Prostate gland (tissue), 2 donors: Measurements from ENCODE around the gene PRCP. TPM values are rescaled to one million over a fixed set of nuclear protein-coding genes. Genes with fewer than 3 reads are reported as not detected.

ENCODE experiments used
- DNase-seq: peaks from one replicate; pipeline ENCODE4 v3.0.0-alpha.2; 2019; ENCODE audit warnings: low spot score
- H3K27ac ChIP-seq, 2 donors: fragments of 200-600 bp; sonication (generic); 2 replicates each; pipeline ENCODE4 v1.5.1; 2017 to 2019
- H3K27me3 ChIP-seq: fragments of 200-600 bp; sonication (generic); replicated peaks from 2 replicates; pipeline ENCODE4 v1.5.1; 2019; ENCODE audit not compliant: insufficient read depth
- H3K36me3 ChIP-seq, 2 donors: fragments of 200-600 bp; sonication (generic); 1 replicate in 1 of 2; 2 replicates in 1 of 2; pipeline versions ENCODE4 v1.5.1 to v1.8.1; 2017 to 2019
- H3K4me1 ChIP-seq: fragments of 200-600 bp; sonication (generic); replicated peaks from 2 replicates; pipeline ENCODE4 v1.5.1; 2019
- H3K4me3 ChIP-seq, 2 donors: fragments of 200-600 bp; sonication (generic); 2 replicates each; pipeline ENCODE4 v1.5.1; 2017 to 2019
- H3K9me3 ChIP-seq: fragments of 200-600 bp; sonication (generic); 2 replicates; pipeline ENCODE4 v1.5.1; 2017
- POLR2A ChIP-seq: fragments of 450-650 bp; IDR thresholded peaks from one replicate; pipeline ENCODE4 v1.6.1; 2016; ENCODE audit warnings: antibody characterized with exemption, mild to moderate bottlenecking
- POLR2AphosphoS5 ChIP-seq: sonication (generic); formaldehyde crosslinking; IDR thresholded peaks from one replicate; pipeline ENCODE4 v1.6.1; 2017; ENCODE audit warnings: antibody characterized with exemption
- WGBS: methylation state at CpG from one replicate; pipeline ENCODE4 v1.1.5; 2018; 5-methylcytosine and 5-hydroxymethylcytosine counted together
- intact Hi-C: fragments of 100-400 bp; cut with DNase I; formaldehyde crosslinking; loops from one replicate; pipeline ENCODE4 v1.14.2; 2022
- total RNA-seq, 2 donors: library from RNA; depleted of rRNA; stranded (reverse); fragments of >200 nt; gene quantifications; one replicate each; pipeline ENCODE4 v1.1.0, GENCODE V29; 2016
- TF ChIP-seq, protein P1 (sequence below), 4 experiments: fragments of 200-600 bp in 2 of 4; fragments of 450-650 bp in 2 of 4; sonication (generic) in 2 of 4; IDR thresholded peaks; 1 replicate in 3 of 4; 2 replicates in 1 of 4; pipeline ENCODE4 v1.5.1; 2016 to 2019; ENCODE audit warnings: antibody characterized with exemption in 4 of 4, mild to moderate bottlenecking in 2 of 4, moderate library complexity in 2 of 4

PRCP gene
- total RNA-seq, 2 donors from 2014 or later: 41.8 to 67.7 TPM

DNA sequence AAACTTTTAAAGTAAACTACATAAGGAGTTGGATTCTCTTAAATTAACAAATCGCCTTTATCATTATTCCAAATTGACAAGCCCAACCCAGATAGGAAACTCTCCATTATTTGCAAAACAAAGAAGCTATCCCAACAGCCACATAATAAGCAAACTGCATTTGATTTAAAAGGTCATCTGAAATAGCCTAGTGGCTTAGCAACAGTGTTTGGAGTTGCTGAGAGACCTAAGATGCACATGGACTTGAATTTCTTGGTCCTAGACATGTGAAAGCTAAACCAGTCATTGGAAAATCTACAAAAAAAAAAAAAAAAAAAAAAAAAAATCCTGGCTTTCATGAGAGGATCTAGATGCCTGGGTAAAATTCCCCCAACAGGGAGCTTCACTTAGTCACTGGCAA lies 69.5 kb downstream of the PRCP start:
- TF ChIP-seq POLR2A: no peak
- no peak for TF ChIP-seq POLR2AphosphoS5
- TF ChIP-seq, protein P1, sequence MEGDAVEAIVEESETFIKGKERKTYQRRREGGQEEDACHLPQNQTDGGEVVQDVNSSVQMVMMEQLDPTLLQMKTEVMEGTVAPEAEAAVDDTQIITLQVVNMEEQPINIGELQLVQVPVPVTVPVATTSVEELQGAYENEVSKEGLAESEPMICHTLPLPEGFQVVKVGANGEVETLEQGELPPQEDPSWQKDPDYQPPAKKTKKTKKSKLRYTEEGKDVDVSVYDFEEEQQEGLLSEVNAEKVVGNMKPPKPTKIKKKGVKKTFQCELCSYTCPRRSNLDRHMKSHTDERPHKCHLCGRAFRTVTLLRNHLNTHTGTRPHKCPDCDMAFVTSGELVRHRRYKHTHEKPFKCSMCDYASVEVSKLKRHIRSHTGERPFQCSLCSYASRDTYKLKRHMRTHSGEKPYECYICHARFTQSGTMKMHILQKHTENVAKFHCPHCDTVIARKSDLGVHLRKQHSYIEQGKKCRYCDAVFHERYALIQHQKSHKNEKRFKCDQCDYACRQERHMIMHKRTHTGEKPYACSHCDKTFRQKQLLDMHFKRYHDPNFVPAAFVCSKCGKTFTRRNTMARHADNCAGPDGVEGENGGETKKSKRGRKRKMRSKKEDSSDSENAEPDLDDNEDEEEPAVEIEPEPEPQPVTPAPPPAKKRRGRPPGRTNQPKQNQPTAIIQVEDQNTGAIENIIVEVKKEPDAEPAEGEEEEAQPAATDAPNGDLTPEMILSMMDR (IDR thresholded peaks at IDR 0.05): no peak
- no peaks in the 10 kb centered on the region for H3K4me1 ChIP-seq
- no peak overlapping the region for H3K27ac ChIP-seq
- DNase-seq: no peak
- H3K9me3 ChIP-seq: no peaks in the 10 kb centered on the region
- H3K4me3 ChIP-seq: no peak overlapping the region
- WGBS: 95% methylated on average over 1 of the region's 1 CpG
- intact Hi-C loops: no loop called here
- no peaks in the 10 kb centered on the region for H3K27me3 ChIP-seq
- no peaks in the 10 kb centered on the region for H3K36me3 ChIP-seq

DNA sequence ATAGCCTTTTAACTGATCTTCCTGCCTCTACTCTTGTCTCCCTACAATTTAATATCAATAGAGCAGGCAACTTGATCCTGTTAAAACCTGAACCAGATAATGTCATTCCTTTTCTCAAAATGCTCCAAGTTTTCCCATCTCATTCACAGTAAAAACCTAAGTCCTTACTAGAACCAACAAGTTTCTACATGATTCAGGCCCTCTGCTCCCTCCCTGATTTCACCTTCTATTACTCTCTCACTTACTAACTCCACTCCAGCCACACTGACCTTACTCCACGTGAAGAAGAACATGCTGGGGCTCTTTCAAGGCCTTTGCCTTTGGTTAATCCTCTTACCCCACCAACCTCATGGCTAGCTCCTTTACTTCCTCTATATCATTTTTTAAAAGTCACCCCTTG lies 71.1 kb downstream of the PRCP start:
- Histone ChIP-seq H3K4me1 (no peaks in the 10 kb centered on the region), H3K9me3 (no peaks in the 10 kb centered on the region), H3K36me3 (no peaks in the 10 kb centered on the region), H3K27me3 (no peaks in the 10 kb centered on the region), H3K27ac (no peak overlapping the region), H3K4me3 (no peak overlapping the region)
- WGBS: 45% methylated on average over 1 of the region's 1 CpG
- TF ChIP-seq POLR2AphosphoS5 (no peak), POLR2A (no peak)
- TF ChIP-seq, protein P1 (IDR thresholded peaks at IDR 0.05): no peak
- no peak for DNase-seq
- intact Hi-C loops: no loop called here

DNA sequence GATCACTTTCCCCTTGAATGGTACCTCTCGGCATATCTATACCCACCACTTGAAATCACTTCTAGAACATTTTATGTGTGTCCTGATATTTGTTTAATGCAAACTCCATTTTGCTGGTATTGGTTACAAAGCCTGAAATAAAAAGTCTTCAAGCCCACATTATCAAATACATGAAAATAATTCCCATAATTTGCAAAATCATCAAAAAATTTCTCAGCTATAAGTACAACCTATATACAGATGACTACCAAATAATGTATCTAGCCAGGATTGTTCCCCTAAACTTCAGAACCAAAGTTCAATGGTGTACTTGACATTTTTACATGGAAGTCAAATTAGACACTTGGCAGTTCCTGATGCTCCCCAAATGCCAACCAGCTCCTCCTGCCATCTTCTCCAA lies 71.8 kb downstream of the PRCP start:
- Histone ChIP-seq H3K27me3 (no peaks in the 10 kb centered on the region), H3K4me1 (no peaks in the 10 kb centered on the region), H3K9me3 (no peaks in the 10 kb centered on the region), H3K4me3 (no peak overlapping the region), H3K36me3 (no peaks in the 10 kb centered on the region), H3K27ac (no peak overlapping the region)
- no peak for DNase-seq
- intact Hi-C loops: no loop called here
- WGBS: 96% methylated on average over 1 of the region's 1 CpG
- no peak for TF ChIP-seq POLR2AphosphoS5
- TF ChIP-seq, protein P1 (IDR thresholded peaks at IDR 0.05): no peak
- TF ChIP-seq POLR2A: no peak

DNA sequence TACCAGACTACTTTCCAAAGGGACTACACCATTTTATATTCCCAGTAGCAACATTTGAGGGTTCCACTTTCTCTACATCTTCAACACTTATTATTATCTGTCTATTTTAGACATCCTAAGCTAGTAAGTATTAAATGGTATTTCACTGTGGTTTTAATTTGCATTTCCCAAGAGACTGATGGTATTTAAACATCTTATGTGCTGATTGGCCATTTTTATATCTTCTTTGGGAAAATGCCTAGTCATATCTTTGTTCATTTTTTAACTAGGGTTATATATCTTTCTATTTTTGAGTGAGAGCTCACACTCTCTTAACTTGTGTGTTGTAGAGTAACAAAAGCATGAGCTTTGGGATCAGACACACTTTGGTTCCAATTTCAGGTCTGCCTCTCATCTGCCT lies 73.7 kb downstream of the PRCP start:
- Histone ChIP-seq H3K27ac (no peak overlapping the region), H3K4me3 (no peak overlapping the region), H3K9me3 (no peaks in the 10 kb centered on the region), H3K27me3 (no peaks in the 10 kb centered on the region), H3K36me3 (no peaks in the 10 kb centered on the region), H3K4me1 (no peaks in the 10 kb centered on the region)
- DNase-seq: no peak
- TF ChIP-seq POLR2AphosphoS5 (no peak), POLR2A (no peak)
- TF ChIP-seq, protein P1 (IDR thresholded peaks at IDR 0.05): no peak
- intact Hi-C loops: no loop called here

DNA sequence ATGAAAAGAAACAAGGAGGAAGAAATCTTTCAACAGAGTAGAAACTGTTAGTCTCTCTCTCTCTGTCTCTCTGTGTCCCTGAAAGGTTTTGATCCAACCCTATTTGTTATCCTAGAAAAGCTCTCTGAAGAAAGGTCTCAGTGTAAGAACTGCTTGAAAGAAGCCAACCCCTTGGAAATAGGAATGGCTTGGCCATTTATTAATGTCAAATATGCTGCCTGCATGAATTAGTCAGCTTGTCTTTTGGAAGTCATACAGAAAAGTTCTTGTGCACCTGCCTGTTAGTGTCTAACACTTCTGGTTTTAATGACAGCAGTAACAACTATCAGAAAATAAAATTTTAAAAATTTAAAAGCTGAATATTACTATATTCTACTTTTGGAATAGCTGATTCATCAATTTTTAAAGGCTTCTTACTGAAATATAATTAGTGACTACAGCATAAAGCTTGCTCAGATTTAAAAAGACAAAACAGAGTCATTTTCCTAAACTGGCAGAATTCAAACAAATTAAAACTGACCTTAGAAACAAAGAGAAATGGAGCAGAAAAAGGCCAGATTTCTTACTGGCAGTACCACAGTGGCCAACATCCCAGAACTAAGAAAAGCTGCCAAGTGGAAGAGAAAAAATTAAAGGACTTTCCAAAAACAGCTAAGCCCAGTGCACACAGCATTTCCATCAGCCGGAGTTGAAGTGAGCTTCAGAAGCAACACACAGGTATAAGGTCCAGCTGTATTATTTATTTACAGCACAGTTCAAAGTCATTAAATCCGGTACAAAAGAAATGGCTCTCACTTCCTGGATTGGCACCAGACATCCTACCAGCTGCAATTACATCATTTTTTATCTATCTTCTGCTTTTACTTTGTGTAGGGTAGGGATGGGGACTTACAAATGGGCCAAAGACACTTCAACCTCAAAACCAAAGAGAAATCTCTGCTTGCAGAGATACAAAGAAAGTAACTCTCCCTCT lies 76.3 kb downstream of the PRCP start:
- no peaks in the 10 kb centered on the region for H3K36me3 ChIP-seq
- intact Hi-C loops: no loop called here
- H3K4me1 ChIP-seq: no peaks in the 10 kb centered on the region
- H3K27ac ChIP-seq: no peak overlapping the region
- TF ChIP-seq POLR2AphosphoS5 (no peak), POLR2A (no peak)
- TF ChIP-seq, protein P1 (IDR thresholded peaks at IDR 0.05): no peak
- H3K4me3 ChIP-seq: no peak overlapping the region
- no peak for DNase-seq
- H3K9me3 ChIP-seq: no peaks in the 10 kb centered on the region
- 13% methylated on average over 2 of the region's 2 CpGs for WGBS
- no peaks in the 10 kb centered on the region for H3K27me3 ChIP-seq
